GM15510 (cell line): Measurements from ENCODE around the gene NT5M.

Source experiments
- POLR2A ChIP-seq: IDR thresholded peaks from 3 replicates; pipeline ENCODE4 v1.6.1; 2011; ENCODE audit warnings: borderline replicate concordance; ENCODE audit not compliant: insufficient read length; ENCODE audit errors: extremely low read depth

NT5M gene

DNA sequence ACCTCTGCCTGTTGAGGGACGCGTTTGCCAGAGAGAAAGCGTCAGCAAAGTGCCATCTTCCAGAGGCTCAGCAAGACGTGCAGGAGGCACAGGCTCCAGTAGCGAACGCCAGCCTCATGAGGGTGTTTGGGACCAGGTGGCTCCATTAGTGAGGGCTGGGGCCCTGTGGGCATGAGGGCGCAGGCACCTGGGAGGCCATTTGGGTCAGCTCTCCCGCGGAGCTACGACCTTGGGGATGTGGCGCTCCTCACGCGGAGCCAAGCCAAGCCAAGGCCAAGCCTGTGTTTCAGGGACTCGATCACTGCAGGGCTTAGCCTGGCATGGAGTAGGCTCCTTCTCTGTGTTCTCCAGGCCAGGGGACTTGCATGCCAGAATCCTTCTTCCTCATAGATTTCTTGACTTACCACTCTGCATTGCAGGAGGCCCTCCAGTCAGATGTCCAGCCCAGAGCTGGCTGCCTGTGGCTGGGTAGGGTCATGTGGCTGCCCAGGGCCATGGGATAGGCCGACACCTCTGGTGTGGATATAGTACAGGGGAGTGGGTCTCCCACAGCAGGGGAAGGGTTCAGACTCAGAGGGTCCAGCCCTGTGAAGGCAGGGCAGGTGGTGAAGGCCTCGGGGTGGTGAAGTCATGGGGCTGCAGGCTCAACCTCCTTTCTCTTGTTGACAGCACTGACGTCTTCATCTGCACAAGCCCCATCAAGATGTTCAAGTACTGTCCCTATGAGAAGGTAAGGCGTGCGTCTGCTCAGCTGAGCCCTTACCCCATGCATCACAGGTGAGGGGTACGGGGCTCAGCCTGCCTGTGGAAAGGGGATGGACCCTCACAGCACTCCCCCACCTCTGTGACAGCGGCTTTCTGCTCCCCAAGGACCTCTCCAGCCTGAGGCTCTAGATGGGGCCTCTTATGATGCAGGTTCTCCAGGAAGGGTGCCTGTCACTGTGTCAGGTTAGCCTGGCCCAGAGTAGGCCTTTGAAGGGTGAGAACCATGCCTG is 19.6 kb downstream of the NT5M start:
- no peak for TF ChIP-seq POLR2A

DNA sequence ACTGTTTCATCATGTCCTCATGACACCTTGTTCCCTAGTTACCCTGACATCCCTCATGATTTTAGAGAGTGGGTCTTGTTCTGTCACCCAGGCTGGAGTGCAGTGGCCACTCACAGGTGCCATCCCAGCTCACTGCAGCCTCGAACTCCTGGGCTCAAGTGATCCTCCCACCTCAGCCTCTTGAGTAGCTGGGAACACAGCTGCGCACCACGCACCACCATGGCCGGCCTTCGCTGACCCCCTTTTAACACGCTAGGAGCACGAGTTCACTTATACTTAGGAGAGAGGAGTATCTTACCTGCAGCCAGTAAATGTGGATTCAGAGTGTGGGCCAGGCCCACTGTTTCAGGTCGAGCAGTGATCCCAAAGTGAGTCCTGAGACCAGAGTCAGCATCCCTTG is 21.4 kb downstream of the NT5M start:
- no peak for TF ChIP-seq POLR2A

DNA sequence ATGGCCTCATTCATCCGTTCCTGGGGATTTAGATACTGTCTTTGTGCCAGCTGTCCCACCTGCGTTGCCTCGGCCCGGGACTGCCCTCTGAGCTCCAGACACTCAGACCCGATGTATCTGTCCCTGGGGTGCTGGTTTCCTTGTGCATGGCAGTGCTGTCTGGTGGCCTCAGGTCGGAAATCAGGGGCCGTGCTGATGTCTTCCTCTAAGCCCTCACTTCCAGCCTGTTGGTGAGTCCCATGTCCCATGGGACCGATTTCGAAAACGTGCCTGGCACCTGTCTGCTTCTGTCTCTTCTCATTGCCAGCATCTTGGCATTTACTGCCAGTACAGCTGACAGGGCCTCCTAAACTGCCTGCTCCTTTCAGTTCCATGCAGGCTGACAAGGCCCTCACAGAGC is 22.1 kb downstream of the NT5M start:
- TF ChIP-seq POLR2A: no peak

DNA sequence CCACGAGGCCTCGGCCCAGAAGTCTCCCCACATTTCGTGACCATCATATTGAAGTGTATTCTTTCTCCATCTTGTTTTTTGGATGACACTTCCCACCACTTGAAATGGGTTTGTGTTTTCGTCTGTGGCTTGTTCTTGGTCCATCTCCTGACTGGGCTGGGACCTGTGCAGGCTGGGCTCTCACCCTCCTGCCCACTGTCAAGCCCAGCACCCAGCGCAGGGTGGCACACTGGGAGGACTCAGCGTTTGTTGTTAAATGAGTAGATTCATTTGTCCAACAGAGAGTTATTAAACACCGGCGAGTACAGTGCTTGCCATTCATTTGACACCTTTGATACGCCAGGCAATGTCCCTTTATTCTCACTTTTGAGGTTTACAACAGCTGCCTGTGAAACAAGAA is 22.6 kb downstream of the NT5M start:
- no peak for TF ChIP-seq POLR2A

DNA sequence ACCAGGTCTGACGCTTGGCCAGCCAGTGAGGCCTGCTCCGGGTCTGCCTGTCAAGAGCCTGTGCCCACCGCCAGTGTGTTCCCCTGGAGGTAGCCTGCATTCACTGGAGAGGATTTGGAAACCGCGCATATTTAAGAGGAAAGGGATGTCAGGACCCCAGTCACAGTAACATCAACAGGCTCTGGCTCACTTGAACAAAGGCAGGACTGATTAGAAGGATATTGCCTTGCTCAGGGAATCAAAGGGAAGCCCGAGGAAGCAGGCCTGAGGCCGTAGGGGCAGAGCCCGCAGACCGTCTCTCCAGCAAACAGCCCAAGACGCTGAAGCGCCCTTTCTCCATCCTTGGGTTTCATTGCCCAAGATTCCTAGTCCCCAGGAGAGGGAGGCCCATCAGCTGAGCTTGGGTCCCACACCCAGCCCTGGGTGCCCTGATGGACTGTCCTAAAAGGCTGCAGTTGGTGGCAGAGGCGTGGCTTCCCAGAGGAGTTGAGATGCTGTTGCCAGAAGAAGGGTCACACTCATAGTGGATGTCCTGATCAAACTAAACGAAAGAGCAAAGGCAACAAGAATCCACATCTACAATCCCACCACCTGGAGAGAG is 23.2 kb downstream of the NT5M start:
- no peak for TF ChIP-seq POLR2A

DNA sequence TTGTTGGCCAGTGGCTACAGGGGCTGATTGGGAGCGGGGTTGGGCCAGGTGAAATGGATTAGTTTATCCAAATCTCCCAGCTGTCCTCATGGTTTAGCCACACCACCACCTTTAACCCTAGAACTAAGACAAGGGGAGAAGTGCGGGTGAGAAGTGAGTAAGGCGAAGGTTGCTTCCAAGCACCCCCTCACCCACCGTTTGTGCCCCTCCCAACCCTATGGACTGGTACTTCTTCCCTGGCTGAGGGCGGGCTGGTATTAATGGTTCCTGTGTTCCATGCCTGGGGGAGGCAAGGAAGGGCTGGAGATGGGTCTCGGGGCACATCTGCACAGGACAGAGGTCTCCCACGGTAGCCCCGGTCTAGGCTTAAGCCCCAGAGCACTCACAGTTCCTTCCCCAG is 25.1 kb downstream of the NT5M start:
- no peak for TF ChIP-seq POLR2A

DNA sequence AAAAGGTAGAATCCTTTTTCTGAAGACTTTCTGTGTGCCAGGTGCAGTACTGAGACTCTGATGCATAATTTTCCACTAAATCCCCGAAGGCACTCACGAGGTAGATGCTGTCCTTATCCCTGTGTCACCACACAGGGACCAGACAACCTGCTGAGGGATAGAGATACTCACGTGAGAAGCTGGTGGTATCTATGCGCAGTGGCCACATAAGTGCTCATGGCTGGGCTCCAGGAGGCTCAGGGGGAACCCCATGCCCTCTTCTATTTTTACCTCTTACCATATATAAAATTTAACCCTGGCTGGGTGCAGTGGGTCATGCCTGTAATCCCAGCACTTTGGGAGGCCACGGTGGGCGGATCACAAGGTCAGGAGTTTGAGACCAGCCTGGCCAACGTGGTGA is 38.3 kb downstream of the NT5M start:
- no peak for TF ChIP-seq POLR2A

DNA sequence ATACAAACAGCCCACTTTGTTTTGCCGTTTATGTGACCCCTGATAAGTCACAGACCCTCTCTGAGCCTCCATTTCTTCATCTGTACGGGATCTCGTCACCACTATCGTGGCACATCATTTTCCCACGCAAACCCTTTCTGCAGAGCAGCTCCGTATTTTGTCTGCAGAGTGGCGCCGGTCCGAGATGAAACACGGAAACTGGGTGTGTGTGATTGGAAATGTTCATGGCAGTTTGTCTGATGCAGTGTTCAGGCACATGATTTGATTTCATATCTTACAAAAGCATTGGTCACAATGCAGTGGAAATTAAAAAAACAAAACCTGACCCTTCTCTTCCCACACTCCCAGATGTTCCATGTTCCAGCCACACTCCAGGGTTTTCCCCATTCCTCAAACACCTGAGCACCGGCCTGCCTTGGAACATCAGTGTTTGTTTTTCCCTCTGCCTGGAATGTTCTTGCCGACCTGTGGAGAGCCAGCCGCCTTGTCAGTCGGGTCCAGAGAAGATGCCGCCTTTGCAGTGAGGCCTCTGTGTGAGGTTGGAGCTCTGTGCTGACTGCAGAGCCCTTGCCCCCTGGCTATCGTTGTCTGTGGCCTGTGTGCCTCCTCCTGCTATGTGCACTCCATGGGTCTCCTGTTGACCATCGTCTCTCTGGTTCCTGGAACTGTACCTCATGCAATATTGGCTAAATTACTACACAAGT is 39.2 kb downstream of the NT5M start:
- TF ChIP-seq POLR2A: no peak

DNA sequence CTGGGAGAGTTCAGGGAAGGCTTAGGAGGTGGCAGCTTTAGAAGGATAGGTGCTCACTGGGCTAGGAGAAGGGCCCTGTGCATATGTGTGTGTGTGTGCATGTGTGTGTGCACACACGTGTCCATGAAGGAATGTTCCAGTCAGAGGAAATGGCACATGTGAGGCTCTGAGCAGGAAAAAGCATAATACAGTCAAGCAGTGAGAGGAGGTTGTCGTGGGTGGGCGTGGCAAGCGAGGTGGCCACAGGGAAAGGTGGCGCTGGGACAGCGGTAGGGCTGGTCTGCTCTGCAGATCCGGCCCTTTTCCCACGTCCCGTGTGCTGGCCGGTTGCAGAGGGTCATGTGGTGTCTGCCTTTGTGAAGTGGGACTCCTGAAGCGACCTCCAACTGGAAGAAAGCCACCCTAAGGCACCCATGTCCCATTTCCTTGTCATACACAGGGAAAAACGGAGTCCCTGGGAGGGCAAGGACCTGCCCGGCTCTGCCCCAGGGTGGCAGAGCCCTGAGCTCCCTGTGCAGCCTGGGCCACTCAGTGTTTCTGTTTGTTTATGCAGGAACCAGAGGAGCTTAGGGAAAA is 40.1 kb downstream of the NT5M start:
- no peak for TF ChIP-seq POLR2A

DNA sequence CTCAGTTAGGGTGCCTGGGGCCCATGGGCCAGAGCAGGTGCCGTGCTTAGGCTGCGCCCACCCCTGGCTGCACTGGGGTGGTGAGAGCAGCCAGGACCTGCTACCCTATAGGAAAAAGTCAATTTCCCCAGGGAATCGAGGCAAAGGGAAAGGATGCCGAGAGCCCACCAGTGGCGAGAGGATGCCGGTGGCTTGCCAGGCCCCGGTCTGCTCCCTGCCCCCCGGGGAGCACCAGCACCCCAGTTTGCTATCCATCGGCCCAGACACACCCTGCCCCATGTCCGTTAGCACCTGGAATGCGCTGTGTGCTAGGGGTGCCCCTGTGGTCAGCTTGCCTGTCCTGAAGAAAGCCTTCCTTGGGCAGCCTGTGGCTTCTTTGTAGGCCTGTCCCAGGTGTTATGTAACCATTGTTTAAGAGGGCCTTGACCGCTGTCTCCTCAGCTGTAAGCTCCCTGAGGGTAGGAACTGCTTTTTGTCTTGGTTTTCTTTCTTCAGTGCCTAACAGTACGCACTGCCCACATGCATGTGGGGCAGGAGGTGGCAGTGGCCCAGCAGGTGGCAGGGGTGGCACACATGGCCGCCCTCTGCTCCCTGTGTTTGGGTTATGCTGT is 40.8 kb downstream of the NT5M start:
- no peak for TF ChIP-seq POLR2A

DNA sequence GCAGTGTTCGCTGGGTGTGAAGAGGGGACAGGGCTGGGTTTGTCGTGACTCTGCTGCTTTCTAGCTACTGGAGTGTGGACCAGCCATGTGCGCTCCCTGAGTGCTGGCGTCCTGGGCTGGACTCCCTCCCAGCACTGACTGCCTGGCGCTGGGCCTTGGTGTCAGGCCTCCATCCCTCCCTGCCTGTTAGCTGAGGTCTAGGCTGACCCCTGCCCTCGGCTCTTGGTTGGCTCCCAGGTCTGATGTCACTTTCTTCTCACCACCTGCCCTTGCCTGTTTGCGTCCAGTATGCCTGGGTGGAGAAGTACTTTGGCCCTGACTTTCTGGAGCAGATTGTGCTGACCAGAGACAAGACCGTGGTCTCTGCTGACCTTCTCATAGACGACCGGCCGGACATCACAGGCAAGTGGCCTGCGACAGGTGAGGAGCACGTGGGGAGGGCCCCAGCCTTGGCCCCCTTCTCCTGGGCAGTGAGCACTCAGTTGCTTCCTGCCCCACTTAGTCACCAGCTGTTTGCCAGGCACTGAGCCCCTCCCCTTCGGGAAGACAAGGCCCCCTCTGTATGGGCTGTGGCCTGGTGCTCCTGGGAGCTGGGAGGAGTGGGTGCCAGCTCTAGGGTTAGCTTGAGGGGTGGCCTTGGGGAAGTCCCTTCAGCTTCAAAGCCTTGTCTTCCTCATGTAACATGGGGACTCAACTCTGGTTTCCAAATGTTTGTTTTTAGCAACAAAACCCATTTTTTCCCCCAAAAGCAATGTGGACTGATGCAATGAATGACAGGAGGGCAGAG is 41.5 kb downstream of the NT5M start:
- no peak for TF ChIP-seq POLR2A

DNA sequence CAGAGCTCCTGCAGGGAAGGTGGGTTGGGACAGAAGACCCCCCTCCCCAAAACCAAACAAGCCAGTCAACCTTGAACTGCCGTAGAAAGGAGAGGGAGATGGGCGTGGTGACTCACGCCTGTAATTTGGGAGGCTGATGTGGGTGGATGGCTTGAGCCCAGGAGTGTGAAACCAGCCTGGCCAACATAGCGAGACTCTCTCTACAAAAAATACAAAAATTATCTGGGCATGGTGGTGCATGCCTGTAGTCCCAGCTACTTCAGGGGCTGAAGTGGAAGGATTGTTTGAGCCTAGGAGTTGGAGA is 42.1 kb downstream of the NT5M start:
- TF ChIP-seq POLR2A: no peak

DNA sequence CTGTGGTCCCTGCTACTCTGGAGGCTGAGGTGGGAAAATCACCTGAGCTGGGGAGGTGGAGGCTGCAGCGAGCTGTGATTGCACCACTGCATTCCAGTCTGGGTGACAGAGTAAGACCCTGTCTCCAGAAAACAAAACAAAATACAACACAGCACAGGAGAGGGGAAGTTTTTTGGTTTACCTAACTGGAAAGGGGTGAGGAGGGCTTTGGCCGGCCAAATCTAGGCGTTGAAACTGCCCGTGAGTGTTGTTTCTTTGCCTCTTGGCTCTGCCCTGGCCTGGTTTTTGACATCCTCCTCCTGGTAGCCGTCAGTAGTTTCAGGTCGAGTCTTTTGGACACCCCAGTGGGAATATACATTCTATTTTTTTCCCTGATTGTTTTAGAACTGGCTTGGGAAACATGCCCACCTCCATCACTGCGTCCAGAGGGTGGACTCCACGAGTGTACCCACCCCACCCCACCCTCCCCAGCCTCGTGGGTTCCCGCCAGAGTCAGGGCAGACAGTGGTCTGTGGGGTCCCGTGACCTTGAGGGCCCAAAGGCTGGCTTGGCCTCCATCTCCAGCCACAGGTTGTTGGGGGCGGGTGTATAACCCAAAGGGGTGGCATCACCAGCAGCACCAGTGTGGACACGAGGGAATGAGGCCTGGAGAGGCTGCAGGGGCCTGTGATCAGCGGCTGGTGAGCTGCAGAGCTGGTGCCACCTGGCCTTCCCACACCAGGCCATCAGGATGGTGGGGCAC is 42.7 kb downstream of the NT5M start:
- no peak for TF ChIP-seq POLR2A

DNA sequence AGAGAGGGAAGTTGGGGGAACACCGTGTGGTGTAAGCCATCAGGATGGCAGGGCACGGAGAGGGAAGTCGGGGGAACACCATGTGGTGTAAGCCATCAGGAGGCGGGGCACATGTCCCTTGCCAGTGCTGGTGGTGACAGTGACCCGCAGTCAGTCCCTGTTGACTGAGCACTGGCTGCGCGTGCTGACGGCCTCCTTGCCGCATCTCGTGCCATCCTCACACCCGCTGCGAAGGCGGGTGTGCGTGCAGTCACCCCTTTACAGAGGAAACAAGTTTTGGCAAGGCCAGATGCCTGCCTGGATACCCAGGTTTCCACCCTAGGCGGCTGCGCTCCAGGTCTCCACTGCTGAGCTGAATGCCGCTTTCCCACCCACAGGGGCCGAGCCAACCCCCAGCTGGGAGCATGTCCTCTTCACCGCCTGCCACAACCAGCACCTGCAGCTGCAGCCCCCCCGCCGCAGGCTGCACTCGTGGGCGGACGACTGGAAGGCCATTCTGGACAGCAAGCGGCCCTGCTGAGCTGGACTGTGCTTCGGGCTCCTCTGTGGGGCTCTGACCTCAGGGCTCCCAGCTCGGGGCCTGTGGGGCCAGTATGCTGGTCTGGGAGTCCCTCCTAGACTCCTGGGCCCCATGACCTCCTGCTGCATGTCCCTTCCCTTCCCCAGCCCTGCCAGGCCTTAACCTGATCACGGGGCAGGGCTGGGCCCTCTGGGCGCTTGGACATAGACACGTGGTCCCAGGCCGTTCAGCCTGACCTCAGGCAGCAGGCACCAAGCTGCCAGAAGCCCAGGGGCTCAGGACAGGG is 43.5 kb downstream of the NT5M start:
- TF ChIP-seq POLR2A: no peak
